SK-N-SH (cell line): Measurements from ENCODE around the gene LARGE1.

Experiments
- CHD2 ChIP-seq: fragments of 150-350 bp; IDR thresholded peaks from 2 replicates; pipeline ENCODE4 v1.6.1; 2018; ENCODE audit warnings: low read length; ENCODE audit not compliant: partially characterized antibody
- CTCF ChIP-seq: fragments of 200-600 bp; sonication (generic); IDR thresholded peaks from 2 replicates; pipeline ENCODE4 v1.6.1; 2017; ENCODE audit warnings: antibody characterized with exemption, mild to moderate bottlenecking, moderate library complexity
- EP300 ChIP-seq, 2 experiments: IDR thresholded peaks; 2 replicates each; pipeline versions ENCODE4 v1.4.0 to v1.6.1; 2012; ENCODE audit warnings: borderline replicate concordance in 1 of 2, low read depth in 1 of 2, low read length in 1 of 2
- EZH2phosphoT487 ChIP-seq: fragments of 200-600 bp; sonication (generic); IDR thresholded peaks from 2 replicates; pipeline ENCODE4 v1.6.1; 2017; ENCODE audit warnings: low read depth, mixed run types, mild to moderate bottlenecking, antibody characterized with exemption, moderate library complexity, borderline replicate concordance
- FOSL2 ChIP-seq: IDR thresholded peaks from 2 replicates; pipeline ENCODE4 v1.4.0; 2012; ENCODE audit warnings: low read depth, mild to moderate bottlenecking, moderate library complexity, borderline replicate concordance
- FOXJ3 ChIP-seq: sonication (generic); formaldehyde crosslinking; IDR thresholded peaks from 2 replicates; pipeline ENCODE4 v1.5.1; 2020; ENCODE audit warnings: mild to moderate bottlenecking, missing genetic modification reagents
- GABPA ChIP-seq: IDR thresholded peaks from 2 replicates; pipeline ENCODE4 v1.4.0; 2012; ENCODE audit warnings: low read depth, mild to moderate bottlenecking
- JUND ChIP-seq: IDR thresholded peaks from 2 replicates; pipeline ENCODE4 v1.4.0; 2012
- MXI1 ChIP-seq: IDR thresholded peaks from 2 replicates; pipeline ENCODE4 v1.6.1; 2012; ENCODE audit warnings: mild to moderate bottlenecking, low read depth, low read length, improper control_type of control experiment
- POLR2AphosphoS5 ChIP-seq: IDR thresholded peaks from 2 replicates; pipeline ENCODE4 v1.6.1; 2012; ENCODE audit warnings: low read depth, low read length
- RFX5 ChIP-seq: IDR thresholded peaks from 2 replicates; pipeline ENCODE4 v1.6.1; 2012; ENCODE audit warnings: mild to moderate bottlenecking, improper control_type of control experiment, low read length
- YY1 ChIP-seq: IDR thresholded peaks from 2 replicates; pipeline ENCODE4 v1.4.0; 2012; ENCODE audit warnings: low read depth, mild to moderate bottlenecking
- TF ChIP-seq, protein P1 (sequence below): fragments of 150-350 bp; IDR thresholded peaks from 2 replicates; pipeline ENCODE4 v1.6.1; 2016; ENCODE audit warnings: mild to moderate bottlenecking, low read depth, low read length
- TF ChIP-seq, protein P2 (sequence below): fragments of 150-350 bp; IDR thresholded peaks from 2 replicates; pipeline ENCODE4 v1.6.1; 2017; ENCODE audit warnings: antibody characterized with exemption, low read length, low read depth, borderline replicate concordance

DNA sequence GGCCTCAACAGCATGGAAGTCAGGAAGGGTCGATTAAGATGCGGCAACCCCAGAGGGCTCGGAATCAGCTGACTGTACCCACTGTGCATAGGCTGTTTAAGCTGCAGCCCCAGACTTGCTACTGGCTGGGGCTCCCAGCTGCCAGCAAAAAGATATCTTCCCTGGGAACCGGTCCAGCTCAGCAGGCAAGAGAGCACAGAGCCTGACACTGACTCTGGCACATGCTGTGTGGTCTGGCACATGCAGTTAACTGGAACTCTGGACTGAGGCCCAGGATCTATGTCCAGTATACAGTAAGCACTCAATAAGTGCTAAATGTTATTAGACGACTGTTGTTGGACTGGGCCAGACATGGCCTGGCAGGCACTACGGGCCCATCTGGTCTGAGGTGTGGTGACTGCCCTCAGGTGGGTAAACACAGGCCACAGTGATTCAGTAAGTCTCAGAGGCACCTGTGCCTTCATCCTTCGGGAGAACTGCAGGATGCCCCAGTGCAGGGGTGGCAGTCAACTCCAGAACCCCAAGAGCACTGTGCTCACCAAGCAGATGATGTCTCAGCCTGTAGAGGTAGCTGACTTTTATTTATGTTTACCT lies 87.6 kb downstream of the LARGE1 start:
- no peak for TF ChIP-seq CHD2
- no peak for TF ChIP-seq YY1
- no peak for TF ChIP-seq CTCF
- no peak for TF ChIP-seq RFX5
- no peak for TF ChIP-seq MXI1
- TF ChIP-seq JUND, result no peak
- TF ChIP-seq FOXJ3 (CRISPR knock-in tag), result no peak
- no peak for TF ChIP-seq EP300 (IDR thresholded peaks at IDR 0.05; ENCODE audit: borderline replicate concordance in 1 of 2, low read depth in 1 of 2, low read length in 1 of 2)
- TF ChIP-seq POLR2AphosphoS5, result no peak
- TF ChIP-seq FOSL2, result no peak
- TF ChIP-seq, protein P1, sequence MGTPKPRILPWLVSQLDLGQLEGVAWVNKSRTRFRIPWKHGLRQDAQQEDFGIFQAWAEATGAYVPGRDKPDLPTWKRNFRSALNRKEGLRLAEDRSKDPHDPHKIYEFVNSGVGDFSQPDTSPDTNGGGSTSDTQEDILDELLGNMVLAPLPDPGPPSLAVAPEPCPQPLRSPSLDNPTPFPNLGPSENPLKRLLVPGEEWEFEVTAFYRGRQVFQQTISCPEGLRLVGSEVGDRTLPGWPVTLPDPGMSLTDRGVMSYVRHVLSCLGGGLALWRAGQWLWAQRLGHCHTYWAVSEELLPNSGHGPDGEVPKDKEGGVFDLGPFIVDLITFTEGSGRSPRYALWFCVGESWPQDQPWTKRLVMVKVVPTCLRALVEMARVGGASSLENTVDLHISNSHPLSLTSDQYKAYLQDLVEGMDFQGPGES, result no peak
- TF ChIP-seq, protein P2, sequence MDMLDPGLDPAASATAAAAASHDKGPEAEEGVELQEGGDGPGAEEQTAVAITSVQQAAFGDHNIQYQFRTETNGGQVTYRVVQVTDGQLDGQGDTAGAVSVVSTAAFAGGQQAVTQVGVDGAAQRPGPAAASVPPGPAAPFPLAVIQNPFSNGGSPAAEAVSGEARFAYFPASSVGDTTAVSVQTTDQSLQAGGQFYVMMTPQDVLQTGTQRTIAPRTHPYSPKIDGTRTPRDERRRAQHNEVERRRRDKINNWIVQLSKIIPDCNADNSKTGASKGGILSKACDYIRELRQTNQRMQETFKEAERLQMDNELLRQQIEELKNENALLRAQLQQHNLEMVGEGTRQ, result no peak
- no peak for TF ChIP-seq GABPA
- no peak for TF ChIP-seq EZH2phosphoT487
